HG03045 (cell line): ENCODE results near the gene PRPF4.
"Not testable (repeated sequence)": the region's sequence is repeated elsewhere in the genome, so short reads cannot be mapped to it uniquely, and the experiment has no call there.

Experiments
- ATAC-seq: cut with Tn5 transposase; IDR thresholded peaks from one replicate; pipeline ENCODE4 v1.9.1; 2021; ENCODE audit warnings: mild to moderate bottlenecking, moderate library complexity; ENCODE audit not compliant: unreplicated experiment

Gene PRPF4

GRCh38 chr9:113275157-113276131, at the start of gene PRPF4, which contains the start of gene CDC26:
Gene PRPF4, plus strand, starts transcription at chr9:113275658. Its CDS starts 86 bp downstream, at chr9:113275744.
Gene CDC26, minus strand, starts transcription at chr9:113275572. Its CDS starts 3,065 bp downstream, at chr9:113272507.
- peak; percentile 98 for ATAC-seq

- ATAC-seq = no peak
Measured at GRCh38 chr9:113227436-113227835, 48.0 kb upstream of the PRPF4 start.

- ATAC-seq = no peak
Measured at GRCh38 chr9:113228130-113228665, 47.3 kb upstream of the PRPF4 start.

- no peak for ATAC-seq
Measured at GRCh38 chr9:113231701-113232100, 43.8 kb upstream of the PRPF4 start.

GRCh38 chr9:113235701-113236255, 39.7 kb upstream of the PRPF4 start:
- ATAC-seq = not testable (repeated sequence)

- ATAC-seq = no peak
Measured at GRCh38 chr9:113237026-113237425, 38.4 kb upstream of the PRPF4 start.

GRCh38 chr9:113238202-113238858, 37.1 kb upstream of the PRPF4 start:
- no peak for ATAC-seq

GRCh38 chr9:113238859-113239232, 36.6 kb upstream of the PRPF4 start:
- no peak for ATAC-seq

GRCh38 chr9:113241161-113241560, 34.3 kb upstream of the PRPF4 start:
- ATAC-seq = no peak

- no peak for ATAC-seq
Measured at GRCh38 chr9:113244556-113244955, 30.9 kb upstream of the PRPF4 start.

- ATAC-seq = no peak
Measured at GRCh38 chr9:113245894-113246293, 29.6 kb upstream of the PRPF4 start.

- no peak for ATAC-seq
Measured at GRCh38 chr9:113246928-113247327, 28.5 kb upstream of the PRPF4 start.

GRCh38 chr9:113247640-113248039, 27.8 kb upstream of the PRPF4 start:
- ATAC-seq = no peak

GRCh38 chr9:113249661-113250060, 25.8 kb upstream of the PRPF4 start:
- ATAC-seq = not testable (repeated sequence)

GRCh38 chr9:113250807-113251206, 24.7 kb upstream of the PRPF4 start:
- no peak for ATAC-seq

- ATAC-seq = no peak
Measured at GRCh38 chr9:113254991-113255390, 20.5 kb upstream of the PRPF4 start.

- no peak for ATAC-seq
Measured at GRCh38 chr9:113255438-113255837, 20.0 kb upstream of the PRPF4 start.

- ATAC-seq = no peak
Measured at GRCh38 chr9:113257863-113258262, 17.6 kb upstream of the PRPF4 start.

- no peak for ATAC-seq
Measured at GRCh38 chr9:113258282-113258681, 17.2 kb upstream of the PRPF4 start.

GRCh38 chr9:113261917-113262671, 13.4 kb upstream of the PRPF4 start:
- ATAC-seq = no peak

- ATAC-seq = no peak
Measured at GRCh38 chr9:113266174-113266573, 9.3 kb upstream of the PRPF4 start.
